ENCODE results near the gene MFSD2A. TPM values are rescaled to one million over a fixed set of nuclear protein-coding genes. Genes with fewer than 3 reads are reported as not detected.

MFSD2A gene
- total RNA-seq, 1 experiment from 2014 or later, result 8.0 TPM

DNA sequence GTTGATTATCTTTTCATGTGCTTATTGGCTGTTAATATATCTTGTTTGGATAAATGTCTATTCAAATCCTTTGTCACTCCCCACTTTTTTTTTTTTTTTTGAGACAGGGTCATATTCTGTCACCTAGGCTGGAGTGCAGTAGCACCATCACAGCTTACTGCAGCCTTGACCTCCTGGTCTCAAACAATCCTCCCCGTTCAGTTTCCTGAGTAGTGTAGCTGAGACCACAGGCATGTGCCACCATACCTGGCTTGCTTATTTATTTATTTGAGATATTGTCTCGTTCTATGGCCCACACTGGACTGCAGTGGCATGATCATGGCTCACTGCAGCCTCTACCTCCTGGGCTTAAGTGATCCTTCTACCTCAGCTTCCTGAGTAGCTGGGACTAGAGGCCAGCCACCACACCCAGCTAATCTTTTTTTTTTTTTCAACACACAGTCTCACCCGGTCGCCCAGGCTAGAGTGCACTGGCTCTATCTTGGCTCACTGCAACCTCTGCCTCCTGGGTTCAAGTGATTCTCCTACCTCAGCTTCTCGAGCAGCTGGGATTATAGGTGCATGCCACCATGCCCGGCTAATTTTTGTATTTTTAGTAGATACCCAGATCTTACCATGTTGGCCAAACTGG is 39.3 kb upstream of the MFSD2A start:
- no peak for ATAC-seq
- intact Hi-C loops (cut with micrococcal nuclease), result no loop called here

More for the DNA sequence above, 39.3 kb upstream of the MFSD2A start:
- TF ChIP-seq YY1 (IDR thresholded peaks at IDR 0.05; ENCODE audit: extremely low read depth, insufficient replicate concordance, low read depth, low read length) (no peak), EGR1 (IDR thresholded peaks at IDR 0.05; ENCODE audit: low read depth) (no peak), CBX3 (IDR thresholded peaks at IDR 0.05; ENCODE audit: low read depth) (no peak), CEBPB (IDR thresholded peaks at IDR 0.05; ENCODE audit: low read depth) (no peak), POLR2AphosphoS5 (IDR thresholded peaks at IDR 0.05; ENCODE audit: low read depth, low read length) (no peak), POLR2A (IDR thresholded peaks at IDR 0.05; ENCODE audit: borderline replicate concordance, extremely low read depth, insufficient read depth, insufficient read length) (no peak), ZFX (IDR thresholded peaks at IDR 0.05) (no peak), CTCF (IDR thresholded peaks at IDR 0.05 in 2 of 3, conservative IDR thresholded peaks at IDR 0.05 in 1 of 3; ENCODE audit: borderline replicate concordance in 1 of 3, insufficient read depth in 1 of 3, low read depth in 2 of 3, low read length in 2 of 3) (no peak), EZH2 (IDR thresholded peaks at IDR 0.05) (no peak), FOSL1 (IDR thresholded peaks at IDR 0.05; ENCODE audit: low read depth) (no peak), SIN3A (IDR thresholded peaks at IDR 0.05; ENCODE audit: low read depth) (no peak), ZNF274 (IDR thresholded peaks at IDR 0.05; ENCODE audit: low read depth, low read length) (no peak), SP1 (IDR thresholded peaks at IDR 0.05; ENCODE audit: low read depth) (no peak), ATF3 (IDR thresholded peaks at IDR 0.05) (no peak), EZH2phosphoT487 (IDR thresholded peaks at IDR 0.05; ENCODE audit: borderline replicate concordance) (no peak), RAD21 (IDR thresholded peaks at IDR 0.05; ENCODE audit: low read depth) (no peak), SRF (IDR thresholded peaks at IDR 0.05; ENCODE audit: low read depth) (no peak), ELF1 (IDR thresholded peaks at IDR 0.05; ENCODE audit: borderline replicate concordance, low read depth) (no peak)
- TF ChIP-seq, protein P1, sequence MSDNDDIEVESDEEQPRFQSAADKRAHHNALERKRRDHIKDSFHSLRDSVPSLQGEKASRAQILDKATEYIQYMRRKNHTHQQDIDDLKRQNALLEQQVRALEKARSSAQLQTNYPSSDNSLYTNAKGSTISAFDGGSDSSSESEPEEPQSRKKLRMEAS (IDR thresholded peaks at IDR 0.05), result no peak
- DNase-seq (ENCODE audit: low read depth, low spot score), result no peak
- H4K20me1 ChIP-seq (ENCODE audit: insufficient read depth), result no peaks in the 10 kb centered on the region
- H3K4me1 ChIP-seq (ENCODE audit: control insufficient read depth in 1 of 2, insufficient read depth in 2 of 2, low read length in 2 of 2), result peaks cover 0 to 5% of the 10 kb centered on the region in 2 experiments; a peak in 1 of 4 replicates
- H3K9me3 ChIP-seq (ENCODE audit: control insufficient read depth in 1 of 2, insufficient read depth in 1 of 2, low read depth in 1 of 2, low read length in 2 of 2), result no peaks in the 10 kb centered on the region
- ChIA-PET CTCF (interaction anchor here (1.8 to 3.1 kb wide), 2 partner anchors 14 to 117 kb away, joined by 9 read pairs; partner anchors contain the start of gene MYCL), RAD21 (ENCODE audit: low non-redundant PET in 1 of 2, low total read pairs in 2 of 2, uncharacterized antibody in 2 of 2, unreplicated experiment in 2 of 2) (no interaction called here), POLR2A (interaction anchor here (1.2 kb wide), 1 partner anchor 13 kb away, joined by 3 read pairs; no protein-coding TSS in a partner anchor)
- H3K9ac ChIP-seq (ENCODE audit: low read length), result no peak overlapping the region
- H3K9me2 ChIP-seq (ENCODE audit: insufficient read depth), result no peaks in the 10 kb centered on the region
- H3K27me3 ChIP-seq (ENCODE audit: insufficient read depth, low read length), result no peaks in the 10 kb centered on the region
- no peak overlapping the region for H3K4me3 ChIP-seq (replicated peaks in 1 of 2; ENCODE audit: low read depth in 1 of 2, low read length in 2 of 2)
- H3K36me3 ChIP-seq (ENCODE audit: control insufficient read depth in 1 of 2, insufficient read depth in 2 of 2, low read length in 2 of 2), result no peaks in the 10 kb centered on the region
- no peak overlapping the region for H3K4me2 ChIP-seq (ENCODE audit: low read length)
- BruUV-seq (replicated peaks), result no TSS peak
- no peak overlapping the region for H3K27ac ChIP-seq (ENCODE audit: low read depth, low read length)
- no peaks in the 10 kb centered on the region for H3K79me2 ChIP-seq (ENCODE audit: insufficient read depth, low read length)
- H2AFZ ChIP-seq (ENCODE audit: low read depth, low read length, poor library complexity, severe bottlenecking), result no peak overlapping the region
